HEK293 (cell line): ENCODE results near the gene ZNF227.

ENCODE experiments used
- AEBP2 ChIP-seq: fragments of 450-650 bp; formaldehyde crosslinking; IDR thresholded peaks from 2 replicates; pipeline ENCODE4 v1.5.1; 2016; ENCODE audit warnings: missing biosample characterization, missing genetic modification characterization, borderline replicate concordance
- CTCF ChIP-seq: fragments of 450-650 bp; formaldehyde crosslinking; IDR thresholded peaks from 2 replicates; pipeline ENCODE4 v1.5.1; 2016; ENCODE audit warnings: missing biosample characterization, missing genetic modification characterization
- RBAK ChIP-seq: fragments of 450-650 bp; formaldehyde crosslinking; IDR thresholded peaks from 2 replicates; pipeline ENCODE4 v1.5.1; 2016; ENCODE audit warnings: missing biosample characterization, missing genetic modification characterization
- SP7 ChIP-seq: fragments of 450-650 bp; formaldehyde crosslinking; IDR thresholded peaks from 2 replicates; pipeline ENCODE4 v1.5.1; 2016; ENCODE audit warnings: missing biosample characterization, missing genetic modification characterization
- YY1 ChIP-seq: fragments of 450-650 bp; formaldehyde crosslinking; IDR thresholded peaks from 2 replicates; pipeline ENCODE4 v1.5.1; 2018; ENCODE audit warnings: missing biosample characterization, missing genetic modification characterization
- ZBTB10 ChIP-seq: fragments of 450-650 bp; formaldehyde crosslinking; IDR thresholded peaks from 2 replicates; pipeline ENCODE4 v1.5.1; 2016; ENCODE audit warnings: missing biosample characterization, missing genetic modification characterization
- ZBTB17 ChIP-seq: fragments of 450-650 bp; formaldehyde crosslinking; IDR thresholded peaks from 2 replicates; pipeline ENCODE4 v1.5.1; 2016; ENCODE audit warnings: missing biosample characterization, missing genetic modification characterization
- ZNF23 ChIP-seq: fragments of 450-650 bp; formaldehyde crosslinking; IDR thresholded peaks from 2 replicates; pipeline ENCODE4 v1.5.1; 2016; ENCODE audit warnings: missing biosample characterization, missing genetic modification characterization, borderline replicate concordance
- ZNF362 ChIP-seq: fragments of 450-650 bp; formaldehyde crosslinking; IDR thresholded peaks from 2 replicates; pipeline ENCODE4 v1.5.1; 2016; ENCODE audit warnings: missing biosample characterization, missing genetic modification characterization
- ZNF518A ChIP-seq: fragments of 450-650 bp; formaldehyde crosslinking; conservative IDR thresholded peaks from 2 replicates; pipeline ENCODE4 v1.5.1; 2016; ENCODE audit warnings: low read depth, missing biosample characterization, missing genetic modification characterization
- ZXDB ChIP-seq: fragments of 450-650 bp; formaldehyde crosslinking; IDR thresholded peaks from 2 replicates; pipeline ENCODE4 v1.5.1; 2016; ENCODE audit warnings: missing biosample characterization, missing genetic modification characterization

- TF ChIP-seq RBAK (tag by site-specific recombination) (peak; percentile 12; the same call in 1 of the 2 replicates), CTCF (tag by site-specific recombination) (no peak), AEBP2 (tag by site-specific recombination) (no peak), ZNF23 (tag by site-specific recombination) (no peak), ZNF518A (tag by site-specific recombination) (peak; percentile 4; the same call in 1 of the 2 replicates), YY1 (tag by site-specific recombination) (no peak), ZNF362 (tag by site-specific recombination) (no peak), SP7 (tag by site-specific recombination) (peak; percentile 84), ZBTB17 (tag by site-specific recombination) (no peak), ZBTB10 (tag by site-specific recombination) (no peak), ZXDB (no peak)
Measured at GRCh38 chr19:44260695-44261446, 48.5 kb downstream of the ZNF227 start.
